ENCODE measurements around the gene PARD3.

- no peak for TF ChIP-seq MXD4 (CRISPR knock-in tag; IDR thresholded peaks at IDR 0.05; ENCODE audit: borderline replicate concordance)
- no peak for TF ChIP-seq NR2C2 (CRISPR knock-in tag; IDR thresholded peaks at IDR 0.05)
- TF ChIP-seq ZNF219 (CRISPR knock-in tag; IDR thresholded peaks at IDR 0.05; ENCODE audit: borderline replicate concordance): no peak
- TF ChIP-seq CTCF (IDR thresholded peaks at IDR 0.05): no peak
- no peak for TF ChIP-seq SP1 (CRISPR knock-in tag; conservative IDR thresholded peaks at IDR 0.05)
- no peak for TF ChIP-seq ERG (CRISPR knock-in tag; IDR thresholded peaks at IDR 0.05)
- TF ChIP-seq FOXJ3 (CRISPR knock-in tag; IDR thresholded peaks at IDR 0.05; ENCODE audit: borderline replicate concordance): no peak
- no peak for TF ChIP-seq ZNF512 (CRISPR knock-in tag; IDR thresholded peaks at IDR 0.05; ENCODE audit: borderline replicate concordance)
- no peak for TF ChIP-seq ATF3 (CRISPR knock-in tag; conservative IDR thresholded peaks at IDR 0.05)
- TF ChIP-seq HMGXB4 (CRISPR knock-in tag; IDR thresholded peaks at IDR 0.05): no peak
- TF ChIP-seq TEAD1 (CRISPR knock-in tag; IDR thresholded peaks at IDR 0.05): no peak
These were observed 6.0 kb downstream of the PARD3 start for GRCh38 chr10:34808801-34809745.
